Spinal cord (tissue), 10 donors: ENCODE measurements around the gene FSHB. TPM values are rescaled to one million over a fixed set of nuclear protein-coding genes. Genes with fewer than 3 reads are reported as not detected.
A peak's percentile ranks its signal among the peaks of the same experiment; 100 is the strongest.
"Not testable (repeated sequence)": the region's sequence is repeated elsewhere in the genome, so short reads cannot be mapped to it uniquely, and the experiment has no call there.

Experiments
- DNase-seq, 6 donors: peaks; one replicate each; pipeline versions ENCODE4 v3.0.0 to v3.0.0-alpha.2; 2013 to 2015; ENCODE audit warnings: low spot score in 6 of 6, low read depth in 4 of 6
- H3K27ac ChIP-seq: one replicate; pipeline ENCODE4 v1.5.1; 2013; ENCODE audit warnings: low read depth, low read length, control low read depth
- H3K27me3 ChIP-seq: one replicate; pipeline ENCODE4 v1.6.1; 2013; ENCODE audit warnings: low read length; ENCODE audit not compliant: control insufficient read depth, insufficient read depth
- H3K36me3 ChIP-seq: one replicate; pipeline ENCODE4 v1.6.1; 2013; ENCODE audit warnings: low read length; ENCODE audit not compliant: control insufficient read depth, insufficient read depth
- H3K4me1 ChIP-seq: one replicate; pipeline ENCODE4 v1.6.1; 2013; ENCODE audit warnings: low read length; ENCODE audit not compliant: control insufficient read depth, insufficient read depth
- H3K4me3 ChIP-seq: one replicate; pipeline ENCODE4 v1.5.1; 2013; ENCODE audit warnings: low read depth, low read length, control low read depth
- H3K9me3 ChIP-seq: one replicate; pipeline ENCODE4 v1.6.1; 2013; ENCODE audit warnings: low read length; ENCODE audit not compliant: control insufficient read depth, insufficient read depth
- WGBS: methylation state at CpG from one replicate; pipeline ENCODE4 v1.1.5; 2013; ENCODE audit warnings: missing lambda C conversion rate; ENCODE audit not compliant: insufficient coverage; 5-methylcytosine and 5-hydroxymethylcytosine counted together
- polyA plus RNA-seq, 2 donors: library from polyadenylated mRNA; unstranded; fragments of 120-200 nt; gene quantifications; one replicate each; pipeline ENCODE4 v1.2.1, GENCODE V29; 2013; ENCODE audit not compliant: insufficient read length in 2 of 2
- total RNA-seq, 2 donors: library from RNA; depleted of rRNA in 1 of 2; stranded (reverse); fragments of 120-200 nt in 1 of 2; fragments of >200 nt in 1 of 2; gene quantifications; one replicate each; pipeline versions ENCODE4 v1.2.3 to v1.2.4, GENCODE V29; 2013 to 2014
- donor health status: healthy.

FSHB gene
- total and polyA plus RNA-seq, 4 donors: not detected

DNA sequence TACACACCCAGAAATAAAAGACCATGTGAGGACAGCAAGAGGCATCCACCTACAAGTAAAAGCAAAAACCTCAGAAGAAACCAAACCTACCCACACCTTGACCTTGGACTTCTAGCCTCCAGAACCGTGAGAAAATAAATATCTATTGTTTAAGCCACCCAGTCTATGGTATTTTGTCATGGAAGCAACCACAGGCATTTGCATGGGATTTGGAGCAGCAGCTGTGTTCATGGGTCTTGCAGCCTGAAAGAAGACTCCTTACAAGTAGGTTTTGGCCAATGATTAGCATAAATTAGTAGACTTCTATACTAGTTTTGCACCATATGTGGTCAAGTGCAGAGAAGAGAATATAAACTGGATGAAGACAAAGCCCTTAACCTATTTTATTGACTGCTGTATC is 27.9 kb downstream of the FSHB start:
- DNase-seq: no peak
- Histone ChIP-seq H3K27ac (no peak overlapping the region), H3K36me3 (no peaks in the 10 kb centered on the region), H3K27me3 (no peaks in the 10 kb centered on the region), H3K4me1 (no peaks in the 10 kb centered on the region), H3K4me3 (no peak overlapping the region), H3K9me3 (no peaks in the 10 kb centered on the region)
- no CpG with 5 or more reads among the region's 1 CpG for WGBS

- WGBS: no CpG with 5 or more reads among the region's 1 CpG
- no peak for DNase-seq
- no peak overlapping the region for H3K4me3 ChIP-seq
- no peaks in the 10 kb centered on the region for H3K9me3 ChIP-seq
- no peaks in the 10 kb centered on the region for H3K36me3 ChIP-seq
- no peak overlapping the region for H3K27ac ChIP-seq
- no peaks in the 10 kb centered on the region for H3K4me1 ChIP-seq
- H3K27me3 ChIP-seq: no peaks in the 10 kb centered on the region
Observed at GRCh38 chr11:30260813-30261212, 30.0 kb downstream of the FSHB start.

- peak in 1 of 6 donors; percentile 55 for DNase-seq
- Histone ChIP-seq H3K4me3 (no peak overlapping the region), H3K27me3 (no peaks in the 10 kb centered on the region), H3K4me1 (no peaks in the 10 kb centered on the region), H3K9me3 (no peaks in the 10 kb centered on the region), H3K27ac (no peak overlapping the region), H3K36me3 (no peaks in the 10 kb centered on the region)
- WGBS: 100% methylated on average over 1 of the region's 1 CpG
Observed at GRCh38 chr11:30261821-30262220, 31.0 kb downstream of the FSHB start.

DNA sequence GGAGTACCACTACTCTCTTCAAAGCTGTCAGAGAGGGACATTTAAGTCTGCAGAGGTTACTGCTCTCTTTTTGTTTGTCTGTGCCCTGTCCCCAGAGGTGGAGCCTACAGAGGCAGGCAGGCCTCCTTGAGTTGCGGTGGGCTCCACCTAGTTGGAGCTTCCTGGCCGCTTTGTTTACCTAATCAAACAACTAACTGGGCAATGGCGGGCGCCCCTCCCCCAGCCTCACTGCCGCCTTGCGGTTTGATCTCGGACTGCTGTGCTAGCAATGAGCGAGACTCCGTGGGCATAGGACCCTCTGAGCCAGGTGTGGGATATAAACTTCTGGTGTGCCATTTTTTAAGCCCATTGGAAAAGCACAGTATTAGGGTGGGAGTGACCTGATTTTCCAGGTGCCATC is 37.8 kb downstream of the FSHB start:
- H3K27me3 ChIP-seq, H3K9me3 ChIP-seq, DNase-seq, H3K27ac ChIP-seq, H3K36me3 ChIP-seq, H3K4me1 ChIP-seq, H3K4me3 ChIP-seq: not testable (repeated sequence)
- WGBS: 94% methylated on average over 3 of the region's 9 CpGs

DNA sequence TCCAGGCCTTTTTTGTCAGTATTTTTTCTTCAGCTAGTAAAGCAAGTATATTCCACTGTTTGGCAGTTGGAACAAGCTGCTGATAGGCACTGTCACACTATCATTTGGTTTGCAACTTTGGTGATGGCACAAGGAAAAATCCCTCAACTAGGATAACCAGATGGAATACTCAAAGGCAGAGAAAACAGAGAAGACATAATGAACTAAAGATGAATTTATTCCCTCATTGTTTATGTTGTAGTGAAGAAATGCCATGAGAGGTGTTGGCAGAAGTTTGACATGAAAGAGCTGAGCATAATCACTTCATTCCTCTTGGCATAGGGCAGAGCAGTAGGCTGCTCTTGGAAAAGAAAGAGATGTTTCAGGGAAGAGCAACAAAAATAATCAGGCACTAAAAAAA is 39.9 kb downstream of the FSHB start:
- no peaks in the 10 kb centered on the region for H3K36me3 ChIP-seq
- no peak overlapping the region for H3K27ac ChIP-seq
- H3K9me3 ChIP-seq: no peaks in the 10 kb centered on the region
- H3K27me3 ChIP-seq: no peaks in the 10 kb centered on the region
- H3K4me1 ChIP-seq: no peaks in the 10 kb centered on the region
- DNase-seq: peak in 1 of 6 donors; percentile 79
- no peak overlapping the region for H3K4me3 ChIP-seq

- no peaks in the 10 kb centered on the region for H3K4me1 ChIP-seq
- no peaks in the 10 kb centered on the region for H3K9me3 ChIP-seq
- H3K27ac ChIP-seq: no peak overlapping the region
- H3K36me3 ChIP-seq: no peaks in the 10 kb centered on the region
- H3K27me3 ChIP-seq: no peaks in the 10 kb centered on the region
- DNase-seq: peak in 1 of 6 donors; percentile 70
- no peak overlapping the region for H3K4me3 ChIP-seq
Observed at GRCh38 chr11:30277176-30277575, 46.4 kb downstream of the FSHB start.

GRCh38 chr11:30279796-30280195 is 49.0 kb downstream of the FSHB start:
- H3K4me3 ChIP-seq: no peak overlapping the region
- WGBS: 90% methylated on average over 2 of the region's 2 CpGs
- DNase-seq: no peak
- no peaks in the 10 kb centered on the region for H3K36me3 ChIP-seq
- H3K9me3 ChIP-seq: no peaks in the 10 kb centered on the region
- H3K27ac ChIP-seq: no peak overlapping the region
- H3K27me3 ChIP-seq: no peaks in the 10 kb centered on the region
- H3K4me1 ChIP-seq: no peaks in the 10 kb centered on the region

- Histone ChIP-seq H3K27me3 (no peaks in the 10 kb centered on the region), H3K4me1 (no peaks in the 10 kb centered on the region), H3K9me3 (no peaks in the 10 kb centered on the region), H3K4me3 (no peak overlapping the region), H3K27ac (no peak overlapping the region), H3K36me3 (no peaks in the 10 kb centered on the region)
- 81% methylated on average over 6 of the region's 7 CpGs for WGBS
- no peak for DNase-seq
Observed at GRCh38 chr11:30281476-30282288, 50.9 kb downstream of the FSHB start.

GRCh38 chr11:30282289-30282631 is 51.4 kb downstream of the FSHB start:
- 88% methylated on average over 3 of the region's 3 CpGs for WGBS
- DNase-seq: no peak
- H3K9me3 ChIP-seq: no peaks in the 10 kb centered on the region
- H3K27ac ChIP-seq: no peak overlapping the region
- no peaks in the 10 kb centered on the region for H3K27me3 ChIP-seq
- no peak overlapping the region for H3K4me3 ChIP-seq
- no peaks in the 10 kb centered on the region for H3K36me3 ChIP-seq
- no peaks in the 10 kb centered on the region for H3K4me1 ChIP-seq
